ENCODE results near the gene TBC1D14. TPM values are rescaled to one million over a fixed set of nuclear protein-coding genes. Genes with fewer than 3 reads are reported as not detected.
"Not testable (repeated sequence)": the region's sequence is repeated elsewhere in the genome, so short reads cannot be mapped to it uniquely, and the experiment has no call there.

TBC1D14 gene
- total RNA-seq, 1 donor from 2014 or later = 40.2 TPM

DNA sequence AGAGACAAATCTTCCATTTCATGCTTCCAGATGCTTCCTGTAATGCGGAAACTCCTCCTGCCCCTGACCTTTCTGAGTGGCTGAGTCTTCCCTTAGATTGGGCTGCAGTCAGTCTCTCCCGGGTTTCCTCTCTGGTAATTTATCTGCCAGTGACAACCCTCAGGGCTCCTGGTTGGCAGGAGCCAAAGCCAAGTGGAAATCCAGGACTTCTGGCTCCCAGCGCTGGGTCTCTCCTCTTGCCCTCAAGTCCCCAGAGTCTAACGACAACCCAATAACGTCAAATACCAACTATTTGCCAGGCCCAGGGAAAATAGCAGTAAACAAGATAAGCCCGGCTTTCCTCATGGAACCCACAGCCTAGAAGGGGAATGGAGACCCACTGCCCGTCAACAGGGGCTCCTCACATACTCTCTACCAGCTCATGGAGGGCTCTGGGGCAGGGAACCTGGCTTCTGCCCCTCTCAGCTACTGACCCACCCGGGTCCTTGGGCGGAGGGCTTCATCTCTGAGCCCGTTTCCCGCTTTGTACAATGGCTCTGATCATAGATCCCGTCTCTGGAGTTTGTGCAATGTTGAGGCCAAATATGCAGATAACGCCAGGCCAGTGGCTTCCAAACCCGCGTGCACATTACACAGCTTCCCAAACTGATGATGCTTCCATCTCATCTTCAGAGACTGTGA is 1.1 kb upstream of the TBC1D14 start:
- Histone ChIP-seq H3K9ac (ENCODE audit: low read depth in 1 of 3, low read length in 3 of 3) (peak overlapping the region; percentile 84 to 92 (median 92)), H3K36me3 (ENCODE audit: control insufficient read depth in 3 of 3, insufficient read depth in 3 of 3, low read length in 3 of 3) (no peaks in the 10 kb centered on the region), H3K4me3 (ENCODE audit: low read length in 3 of 3) (peak overlapping the region; percentile 87 to 89 (median 88)), H3K27ac (ENCODE audit: low read depth, low read length) (peak overlapping the region; percentile 94), H3K4me1 (ENCODE audit: control insufficient read depth in 3 of 3, insufficient read depth in 3 of 3, low read length in 3 of 3) (peaks cover 36 to 46% (median 42%) of the 10 kb centered on the region in 3 donors), H3K9me3 (ENCODE audit: control insufficient read depth in 3 of 3, low read length in 3 of 3) (no peaks in the 10 kb centered on the region), H3K27me3 (ENCODE audit: control insufficient read depth in 3 of 3, insufficient read depth in 3 of 3, low read length in 3 of 3) (peaks cover 0 to 6% (median 3%) of the 10 kb centered on the region in 3 donors)

DNA sequence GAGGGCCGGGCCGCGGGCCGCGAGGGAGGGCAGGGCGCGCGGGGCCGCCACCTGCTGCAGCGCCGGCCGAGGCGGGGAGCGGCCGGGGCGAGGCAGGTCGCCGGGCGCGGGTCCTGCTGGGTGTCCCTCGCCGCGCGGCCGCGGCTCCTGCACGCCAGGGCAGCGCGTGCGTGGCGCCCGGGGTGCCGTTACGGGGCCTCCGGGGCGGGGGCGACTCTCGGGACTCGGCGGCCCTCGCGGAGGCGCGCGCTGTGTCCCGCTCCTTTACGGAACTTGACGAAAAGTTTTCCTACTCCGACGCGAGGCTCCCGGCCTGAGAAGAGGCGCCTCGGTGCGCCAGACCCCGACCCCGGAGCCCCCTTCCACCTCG is 329 bp downstream of the TBC1D14 start:
- H3K4me1 ChIP-seq (ENCODE audit: control insufficient read depth in 3 of 3, insufficient read depth in 3 of 3, low read length in 3 of 3) = peaks cover 36 to 47% (median 42%) of the 10 kb centered on the region in 3 donors
- peak overlapping the region; percentile 74 for H3K27ac ChIP-seq (ENCODE audit: low read depth, low read length)
- H3K9me3 ChIP-seq (ENCODE audit: control insufficient read depth in 3 of 3, low read length in 3 of 3) = no peaks in the 10 kb centered on the region
- no peaks in the 10 kb centered on the region for H3K36me3 ChIP-seq (ENCODE audit: control insufficient read depth in 3 of 3, insufficient read depth in 3 of 3, low read length in 3 of 3)
- H3K27me3 ChIP-seq (ENCODE audit: control insufficient read depth in 3 of 3, insufficient read depth in 3 of 3, low read length in 3 of 3) = peaks cover 0 to 6% (median 3%) of the 10 kb centered on the region in 3 donors
- H3K4me3 ChIP-seq (ENCODE audit: low read length in 3 of 3) = peak overlapping the region; percentile 70 to 87 (median 72)
- peak overlapping the region; percentile 78 to 92 (median 82) for H3K9ac ChIP-seq (ENCODE audit: low read depth in 1 of 3, low read length in 3 of 3)

DNA sequence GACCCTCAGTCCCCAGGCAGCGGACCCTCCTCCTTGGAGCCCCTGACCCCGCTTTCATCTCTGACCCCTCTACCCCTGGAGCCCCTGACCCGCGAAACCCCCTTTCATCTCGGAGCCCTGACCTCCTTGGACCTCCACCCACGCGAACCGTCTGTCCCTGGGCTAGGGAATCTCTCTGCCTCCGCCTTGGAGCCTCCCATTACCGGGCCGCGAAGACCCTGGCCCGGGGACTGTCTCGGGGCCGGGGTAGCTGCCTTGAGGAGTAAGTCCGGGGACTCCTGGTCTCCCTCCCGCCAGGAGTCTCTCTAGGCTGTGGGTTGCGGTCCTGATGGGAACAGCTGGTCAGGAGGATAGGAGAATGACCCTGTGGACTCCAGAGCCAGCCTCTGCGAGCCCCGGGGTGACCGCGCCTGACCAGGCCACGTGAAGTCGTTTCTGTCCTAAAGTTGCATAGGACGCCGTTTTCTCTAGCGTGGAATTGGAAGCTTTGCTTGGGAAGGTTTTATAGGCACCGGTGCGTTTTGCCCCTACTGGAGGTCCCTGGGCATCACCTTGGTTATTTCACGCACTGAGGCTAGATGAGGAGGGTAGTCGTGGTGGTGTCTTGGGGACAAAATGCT is 824 bp downstream of the TBC1D14 start:
- Histone ChIP-seq H3K4me3 (ENCODE audit: low read length in 3 of 3) (peak overlapping the region; percentile 70 to 87 (median 72)), H3K9ac (ENCODE audit: low read depth in 1 of 3, low read length in 3 of 3) (peak overlapping the region; percentile 78 to 92 (median 82)), H3K27me3 (ENCODE audit: control insufficient read depth in 3 of 3, insufficient read depth in 3 of 3, low read length in 3 of 3) (peaks cover 0 to 6% (median 3%) of the 10 kb centered on the region in 3 donors), H3K27ac (ENCODE audit: low read depth, low read length) (peak overlapping the region; percentile 74), H3K4me1 (ENCODE audit: control insufficient read depth in 3 of 3, insufficient read depth in 3 of 3, low read length in 3 of 3) (peaks cover 35 to 51% (median 42%) of the 10 kb centered on the region in 3 donors), H3K36me3 (ENCODE audit: control insufficient read depth in 3 of 3, insufficient read depth in 3 of 3, low read length in 3 of 3) (no peaks in the 10 kb centered on the region), H3K9me3 (ENCODE audit: control insufficient read depth in 3 of 3, low read length in 3 of 3) (no peaks in the 10 kb centered on the region)

DNA sequence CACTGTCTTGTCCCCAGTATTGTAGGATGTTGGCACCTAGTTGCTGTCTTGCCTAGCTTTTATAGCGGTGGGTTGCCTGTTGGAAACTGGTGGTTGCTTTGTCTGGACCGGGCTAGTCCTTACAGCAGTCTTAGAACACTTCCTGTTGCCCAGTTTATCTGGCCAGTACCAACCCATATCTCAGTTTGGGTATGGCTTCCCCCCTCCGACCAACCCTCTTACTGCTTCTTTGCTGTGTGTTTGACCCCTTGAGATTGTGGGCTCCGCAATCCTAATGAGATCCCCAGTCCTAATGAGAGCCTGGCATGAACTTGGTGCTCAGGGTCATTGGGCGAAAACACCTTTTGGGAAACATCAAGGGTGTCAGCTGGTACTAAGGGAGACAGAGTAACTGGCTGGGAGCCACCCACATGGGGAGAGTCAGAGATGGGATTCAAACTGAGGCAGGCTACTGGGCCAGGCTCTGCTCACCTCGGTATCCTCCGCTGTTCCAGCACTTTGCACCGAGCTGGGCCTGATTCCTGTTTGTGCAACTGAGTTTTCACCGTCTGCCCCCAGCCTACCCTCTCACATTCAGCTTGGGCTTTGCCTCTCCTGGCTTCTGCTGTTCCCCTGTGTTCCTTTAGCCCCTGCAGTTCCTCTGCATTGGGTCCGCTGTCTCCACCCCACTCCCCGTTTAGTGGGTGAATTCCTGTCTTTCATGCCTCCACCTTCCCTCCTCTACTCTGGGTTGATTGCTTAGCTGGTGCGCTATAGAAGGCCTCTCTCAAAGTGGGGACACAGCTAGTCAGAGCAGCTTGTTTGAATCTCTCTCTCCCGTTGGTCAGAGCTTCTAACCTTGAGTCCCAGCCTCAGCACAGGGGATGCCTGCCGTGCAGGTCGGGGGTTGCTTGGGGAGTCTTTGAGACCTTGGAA is 1.6 kb downstream of the TBC1D14 start:
- Histone ChIP-seq H3K27me3 (ENCODE audit: control insufficient read depth in 3 of 3, insufficient read depth in 3 of 3, low read length in 3 of 3) (peaks cover 0 to 6% (median 3%) of the 10 kb centered on the region in 3 donors), H3K36me3 (ENCODE audit: control insufficient read depth in 3 of 3, insufficient read depth in 3 of 3, low read length in 3 of 3) (no peaks in the 10 kb centered on the region), H3K4me3 (ENCODE audit: low read length in 3 of 3) (peak overlapping the region; percentile 70 to 87 (median 72)), H3K9me3 (ENCODE audit: control insufficient read depth in 3 of 3, low read length in 3 of 3) (no peaks in the 10 kb centered on the region), H3K9ac (ENCODE audit: low read depth in 1 of 3, low read length in 3 of 3) (peak overlapping the region; percentile 78 to 92 (median 82)), H3K4me1 (ENCODE audit: control insufficient read depth in 3 of 3, insufficient read depth in 3 of 3, low read length in 3 of 3) (peaks cover 35 to 49% (median 39%) of the 10 kb centered on the region in 3 donors), H3K27ac (ENCODE audit: low read depth, low read length) (peak overlapping the region; percentile 74)

GRCh38 chr4:6911917-6912316 is 2.3 kb downstream of the TBC1D14 start:
- Histone ChIP-seq H3K4me1 (ENCODE audit: control insufficient read depth in 3 of 3, insufficient read depth in 3 of 3, low read length in 3 of 3) (peaks cover 41 to 56% (median 45%) of the 10 kb centered on the region in 3 donors), H3K9ac (ENCODE audit: low read depth in 1 of 3, low read length in 3 of 3) (peak overlapping the region in 1 of 3 donors; percentile 50)
- H3K27me3 ChIP-seq (ENCODE audit: control insufficient read depth in 3 of 3, insufficient read depth in 3 of 3, low read length in 3 of 3); H3K36me3 ChIP-seq (ENCODE audit: control insufficient read depth in 3 of 3, insufficient read depth in 3 of 3, low read length in 3 of 3); H3K4me3 ChIP-seq (ENCODE audit: low read length in 3 of 3); H3K9me3 ChIP-seq (ENCODE audit: control insufficient read depth in 3 of 3, low read length in 3 of 3); H3K27ac ChIP-seq (ENCODE audit: low read depth, low read length): not testable (repeated sequence)

GRCh38 chr4:6912441-6912840 is 2.8 kb downstream of the TBC1D14 start:
- Histone ChIP-seq H3K9ac (ENCODE audit: low read depth in 1 of 3, low read length in 3 of 3) (no peak overlapping the region), H3K36me3 (ENCODE audit: control insufficient read depth in 3 of 3, insufficient read depth in 3 of 3, low read length in 3 of 3) (no peaks in the 10 kb centered on the region), H3K4me1 (ENCODE audit: control insufficient read depth in 3 of 3, insufficient read depth in 3 of 3, low read length in 3 of 3) (peaks cover 46 to 59% (median 49%) of the 10 kb centered on the region in 3 donors), H3K27me3 (ENCODE audit: control insufficient read depth in 3 of 3, insufficient read depth in 3 of 3, low read length in 3 of 3) (peaks cover 0 to 3% (median 1%) of the 10 kb centered on the region in 3 donors), H3K9me3 (ENCODE audit: control insufficient read depth in 3 of 3, low read length in 3 of 3) (no peaks in the 10 kb centered on the region), H3K4me3 (ENCODE audit: low read length in 3 of 3) (no peak overlapping the region), H3K27ac (ENCODE audit: low read depth, low read length) (no peak overlapping the region)

- Histone ChIP-seq H3K36me3 (ENCODE audit: control insufficient read depth in 3 of 3, insufficient read depth in 3 of 3, low read length in 3 of 3) (no peaks in the 10 kb centered on the region), H3K9me3 (ENCODE audit: control insufficient read depth in 3 of 3, low read length in 3 of 3) (no peaks in the 10 kb centered on the region), H3K4me1 (ENCODE audit: control insufficient read depth in 3 of 3, insufficient read depth in 3 of 3, low read length in 3 of 3) (peaks cover 44 to 59% (median 49%) of the 10 kb centered on the region in 3 donors), H3K27ac (ENCODE audit: low read depth, low read length) (no peak overlapping the region), H3K9ac (ENCODE audit: low read depth in 1 of 3, low read length in 3 of 3) (no peak overlapping the region), H3K27me3 (ENCODE audit: control insufficient read depth in 3 of 3, insufficient read depth in 3 of 3, low read length in 3 of 3) (no peaks in the 10 kb centered on the region), H3K4me3 (ENCODE audit: low read length in 3 of 3) (no peak overlapping the region)
Measured at GRCh38 chr4:6913350-6913905, 3.8 kb downstream of the TBC1D14 start.

GRCh38 chr4:6914448-6914847 is 4.8 kb downstream of the TBC1D14 start:
- Histone ChIP-seq H3K9ac (ENCODE audit: low read depth in 1 of 3, low read length in 3 of 3) (no peak overlapping the region), H3K36me3 (ENCODE audit: control insufficient read depth in 3 of 3, insufficient read depth in 3 of 3, low read length in 3 of 3) (no peaks in the 10 kb centered on the region), H3K9me3 (ENCODE audit: control insufficient read depth in 3 of 3, low read length in 3 of 3) (no peaks in the 10 kb centered on the region), H3K4me1 (ENCODE audit: control insufficient read depth in 3 of 3, insufficient read depth in 3 of 3, low read length in 3 of 3) (peaks cover 39 to 55% (median 45%) of the 10 kb centered on the region in 3 donors), H3K27me3 (ENCODE audit: control insufficient read depth in 3 of 3, insufficient read depth in 3 of 3, low read length in 3 of 3) (no peaks in the 10 kb centered on the region), H3K4me3 (ENCODE audit: low read length in 3 of 3) (no peak overlapping the region), H3K27ac (ENCODE audit: low read depth, low read length) (no peak overlapping the region)

DNA sequence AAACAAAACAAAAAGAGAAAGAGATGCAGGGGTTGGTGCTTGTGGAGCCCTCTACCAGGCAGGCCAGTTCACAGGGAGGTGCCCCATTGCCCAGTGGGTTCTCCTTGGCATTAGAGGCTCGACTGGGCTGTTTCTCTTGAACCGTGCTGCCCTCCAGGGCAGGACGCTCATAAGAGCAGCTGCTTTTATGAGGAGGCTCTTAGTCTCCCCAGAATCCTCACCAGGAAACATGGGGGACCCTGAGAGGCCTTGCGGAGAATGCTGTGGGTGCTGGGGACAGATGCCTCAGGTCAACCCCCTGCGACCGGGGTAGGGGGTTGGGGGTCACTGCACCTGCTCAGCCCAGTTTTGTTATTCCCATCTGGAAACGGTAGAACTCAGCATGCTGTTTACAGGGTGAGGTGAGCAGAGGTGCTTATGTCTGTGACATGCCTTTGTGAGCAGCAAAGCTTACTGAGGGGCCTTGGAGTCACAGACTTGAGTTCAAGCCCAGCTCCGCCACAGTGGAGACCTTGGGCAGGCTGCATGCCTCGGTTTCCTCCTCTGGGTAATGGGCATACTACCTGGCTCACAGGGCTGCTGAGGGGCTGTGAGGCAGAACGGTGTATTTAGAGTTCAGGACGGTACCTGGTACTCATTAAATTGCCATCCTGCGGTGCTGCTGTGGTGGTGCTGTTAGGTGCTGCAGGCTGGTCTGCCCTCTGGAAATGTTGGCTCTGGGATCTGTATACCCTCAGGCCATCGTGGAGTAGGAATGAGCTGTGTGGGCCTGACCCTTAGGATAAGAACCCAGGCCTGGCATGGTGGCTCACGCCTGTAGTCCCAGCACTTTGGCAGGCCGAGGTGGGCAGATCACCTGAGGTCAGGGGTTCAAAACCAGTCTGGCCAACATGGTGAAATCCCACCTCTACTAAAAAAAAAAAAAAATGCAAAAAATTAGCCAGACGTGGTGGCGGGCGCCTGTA is 5.7 kb downstream of the TBC1D14 start:
- Histone ChIP-seq H3K27ac (ENCODE audit: low read depth, low read length) (no peak overlapping the region), H3K27me3 (ENCODE audit: control insufficient read depth in 3 of 3, insufficient read depth in 3 of 3, low read length in 3 of 3) (no peaks in the 10 kb centered on the region), H3K9ac (ENCODE audit: low read depth in 1 of 3, low read length in 3 of 3) (no peak overlapping the region), H3K4me3 (ENCODE audit: low read length in 3 of 3) (no peak overlapping the region), H3K9me3 (ENCODE audit: control insufficient read depth in 3 of 3, low read length in 3 of 3) (no peaks in the 10 kb centered on the region), H3K36me3 (ENCODE audit: control insufficient read depth in 3 of 3, insufficient read depth in 3 of 3, low read length in 3 of 3) (no peaks in the 10 kb centered on the region), H3K4me1 (ENCODE audit: control insufficient read depth in 3 of 3, insufficient read depth in 3 of 3, low read length in 3 of 3) (peaks cover 36 to 53% (median 42%) of the 10 kb centered on the region in 3 donors)
